Measurements from ENCODE around the gene GDF7.

The GDF7 gene

DNA sequence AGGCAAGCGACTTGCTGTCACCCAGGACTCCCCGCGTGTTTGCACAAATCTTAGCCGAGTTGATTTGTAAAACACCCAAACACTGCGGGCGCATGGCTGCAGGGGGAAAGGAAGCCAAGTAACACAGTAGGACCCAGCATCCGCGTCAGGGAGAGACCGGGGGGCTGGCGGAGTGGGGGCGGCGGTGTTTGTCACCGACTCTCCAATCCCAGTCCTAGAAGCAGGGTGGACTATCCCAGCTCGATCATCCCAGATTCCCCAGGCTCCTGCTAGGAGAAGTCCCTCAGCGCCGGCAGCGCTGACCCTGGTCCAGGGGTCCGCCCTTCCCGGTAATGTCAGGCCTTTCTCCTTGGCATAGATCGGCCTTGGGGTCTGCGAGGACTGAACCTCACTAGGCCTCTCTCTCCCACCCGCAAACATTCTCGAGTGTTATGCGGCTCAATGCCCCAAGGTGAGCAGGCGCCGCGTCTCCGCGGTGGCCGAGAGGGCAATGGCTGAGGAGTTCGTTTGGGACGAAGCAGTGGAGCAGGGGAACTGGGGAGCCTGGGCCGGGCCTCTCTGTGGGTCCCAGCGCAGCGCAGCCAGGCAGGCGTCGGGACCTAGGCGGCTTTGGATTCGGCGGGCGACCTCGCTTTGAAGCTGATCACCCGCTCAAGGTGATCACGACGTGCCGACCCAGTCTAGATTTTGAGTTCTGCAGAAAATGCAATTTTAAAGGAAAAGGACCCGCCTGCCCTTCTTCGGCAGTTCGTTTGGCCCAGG, 1.5 kb upstream of the GDF7 start:
- peak overlapping the region in 1 of 2 donors; percentile 38 for H3K4me3 ChIP-seq (replicated peaks in 1 of 2; ENCODE audit: low read depth in 2 of 2, low read length in 2 of 2)
- DNase-seq (ENCODE audit: low read depth in 2 of 2): no peak
- TF ChIP-seq, protein P1, sequence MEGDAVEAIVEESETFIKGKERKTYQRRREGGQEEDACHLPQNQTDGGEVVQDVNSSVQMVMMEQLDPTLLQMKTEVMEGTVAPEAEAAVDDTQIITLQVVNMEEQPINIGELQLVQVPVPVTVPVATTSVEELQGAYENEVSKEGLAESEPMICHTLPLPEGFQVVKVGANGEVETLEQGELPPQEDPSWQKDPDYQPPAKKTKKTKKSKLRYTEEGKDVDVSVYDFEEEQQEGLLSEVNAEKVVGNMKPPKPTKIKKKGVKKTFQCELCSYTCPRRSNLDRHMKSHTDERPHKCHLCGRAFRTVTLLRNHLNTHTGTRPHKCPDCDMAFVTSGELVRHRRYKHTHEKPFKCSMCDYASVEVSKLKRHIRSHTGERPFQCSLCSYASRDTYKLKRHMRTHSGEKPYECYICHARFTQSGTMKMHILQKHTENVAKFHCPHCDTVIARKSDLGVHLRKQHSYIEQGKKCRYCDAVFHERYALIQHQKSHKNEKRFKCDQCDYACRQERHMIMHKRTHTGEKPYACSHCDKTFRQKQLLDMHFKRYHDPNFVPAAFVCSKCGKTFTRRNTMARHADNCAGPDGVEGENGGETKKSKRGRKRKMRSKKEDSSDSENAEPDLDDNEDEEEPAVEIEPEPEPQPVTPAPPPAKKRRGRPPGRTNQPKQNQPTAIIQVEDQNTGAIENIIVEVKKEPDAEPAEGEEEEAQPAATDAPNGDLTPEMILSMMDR (IDR thresholded peaks at IDR 0.05; ENCODE audit: low read depth, low read length): no peak

DNA sequence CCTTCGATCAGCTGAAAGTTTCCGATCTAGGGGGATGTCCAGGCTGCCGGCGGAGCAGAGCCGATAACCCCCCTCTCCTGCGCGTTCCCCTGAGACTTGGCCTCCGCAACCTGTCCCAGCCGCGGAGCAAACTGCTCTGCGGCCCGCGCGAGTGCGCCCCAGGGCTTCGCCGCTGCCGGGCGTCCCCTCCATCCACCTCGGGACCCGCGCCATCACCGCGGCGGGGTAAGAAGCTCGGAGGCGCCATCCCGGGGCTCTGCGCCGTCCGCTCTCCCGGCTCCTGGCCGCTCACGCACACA, 990 bp upstream of the GDF7 start:
- peak overlapping the region; percentile 11 to 38 for H3K4me3 ChIP-seq (replicated peaks in 1 of 2; ENCODE audit: low read depth in 2 of 2, low read length in 2 of 2)
- DNase-seq (ENCODE audit: low read depth in 2 of 2): no peak
- TF ChIP-seq, protein P1 (IDR thresholded peaks at IDR 0.05; ENCODE audit: low read depth, low read length): no peak

DNA sequence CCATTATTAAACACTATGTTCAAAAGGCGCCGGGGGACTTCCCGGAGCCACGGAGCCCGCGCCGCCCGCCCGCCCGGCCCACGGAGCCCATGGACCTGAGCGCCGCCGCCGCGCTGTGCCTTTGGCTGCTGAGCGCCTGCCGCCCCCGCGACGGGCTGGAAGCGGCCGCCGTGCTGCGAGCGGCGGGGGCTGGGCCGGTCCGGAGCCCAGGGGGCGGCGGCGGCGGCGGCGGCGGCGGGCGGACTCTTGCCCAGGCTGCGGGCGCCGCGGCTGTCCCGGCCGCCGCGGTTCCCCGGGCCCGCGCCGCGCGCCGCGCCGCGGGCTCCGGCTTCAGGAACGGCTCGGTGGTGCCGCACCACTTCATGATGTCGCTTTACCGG, 197 bp downstream of the GDF7 start:
- peak overlapping the region; percentile 36 for H3K4me3 ChIP-seq (replicated peaks in 1 of 2; ENCODE audit: low read depth in 2 of 2, low read length in 2 of 2)
- no peak for DNase-seq (ENCODE audit: low read depth in 2 of 2)
- TF ChIP-seq, protein P1 (IDR thresholded peaks at IDR 0.05; ENCODE audit: low read depth, low read length): no peak

DNA sequence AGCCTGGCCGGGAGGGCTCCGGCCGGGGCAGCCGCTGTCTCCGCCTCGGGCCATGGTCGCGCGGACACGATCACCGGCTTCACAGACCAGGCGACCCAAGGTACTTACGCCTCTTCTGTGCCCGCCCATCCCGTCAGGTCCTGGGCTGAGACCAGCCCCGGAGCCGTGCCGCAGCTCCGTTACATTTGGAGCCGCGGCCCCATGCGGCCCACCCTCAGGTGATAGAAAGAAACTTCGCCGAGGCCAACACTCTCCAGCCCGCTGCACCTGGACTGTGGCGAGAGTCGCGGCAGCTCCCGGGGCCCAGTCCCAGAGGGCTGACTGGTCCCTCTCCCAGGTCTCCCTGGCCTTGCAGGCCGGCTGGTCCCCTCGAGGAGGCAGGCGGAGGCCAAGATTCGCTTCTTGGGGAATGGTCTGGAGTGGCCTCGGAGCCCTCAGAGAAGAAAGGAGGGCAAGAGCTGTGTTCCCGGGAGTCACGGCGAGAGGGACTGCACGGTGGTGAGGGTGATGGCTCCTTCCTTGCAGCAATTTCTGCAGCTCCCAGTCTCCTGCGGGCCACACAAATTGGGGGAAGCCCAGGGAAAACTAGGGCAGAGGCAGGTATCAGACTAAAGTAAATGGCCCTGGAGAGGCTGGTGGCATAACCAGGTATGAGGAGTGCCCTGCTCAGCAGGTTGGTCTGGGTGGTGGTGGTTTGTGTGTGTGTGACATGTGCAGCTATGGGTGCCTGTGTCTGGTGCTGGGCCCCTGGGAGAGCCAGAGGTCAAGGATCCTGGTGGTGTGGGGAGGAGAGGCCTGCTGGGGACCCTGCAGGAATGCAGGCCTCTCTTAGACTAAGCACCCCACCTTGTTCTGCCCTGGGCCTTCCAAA, 822 bp downstream of the GDF7 start:
- no peak for DNase-seq (ENCODE audit: low read depth in 2 of 2)
- TF ChIP-seq, protein P1 (IDR thresholded peaks at IDR 0.05; ENCODE audit: low read depth, low read length): no peak
- peak overlapping the region; percentile 36 for H3K4me3 ChIP-seq (replicated peaks in 1 of 2; ENCODE audit: low read depth in 2 of 2, low read length in 2 of 2)

DNA sequence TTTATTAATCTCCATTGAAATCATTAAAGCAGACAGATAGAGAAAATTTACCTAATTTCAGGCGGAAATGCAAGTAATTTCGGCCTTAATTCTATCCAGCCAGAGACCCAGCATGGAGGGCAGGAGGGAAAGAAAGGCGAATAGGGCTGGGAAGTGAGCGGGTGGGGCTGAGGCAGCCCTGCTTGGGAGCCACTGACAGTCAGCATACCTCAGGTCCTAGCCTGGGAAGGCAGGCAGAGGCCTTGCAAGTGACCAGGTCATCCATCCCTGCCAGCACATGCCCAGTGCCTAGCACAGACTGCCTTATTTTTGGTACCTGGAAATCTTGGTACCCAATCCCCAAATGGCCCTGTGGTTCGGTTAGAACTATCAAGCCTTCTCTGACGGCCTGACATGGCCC, 1.5 kb downstream of the GDF7 start:
- H3K4me3 ChIP-seq (replicated peaks in 1 of 2; ENCODE audit: low read depth in 2 of 2, low read length in 2 of 2): no peak overlapping the region

DNA sequence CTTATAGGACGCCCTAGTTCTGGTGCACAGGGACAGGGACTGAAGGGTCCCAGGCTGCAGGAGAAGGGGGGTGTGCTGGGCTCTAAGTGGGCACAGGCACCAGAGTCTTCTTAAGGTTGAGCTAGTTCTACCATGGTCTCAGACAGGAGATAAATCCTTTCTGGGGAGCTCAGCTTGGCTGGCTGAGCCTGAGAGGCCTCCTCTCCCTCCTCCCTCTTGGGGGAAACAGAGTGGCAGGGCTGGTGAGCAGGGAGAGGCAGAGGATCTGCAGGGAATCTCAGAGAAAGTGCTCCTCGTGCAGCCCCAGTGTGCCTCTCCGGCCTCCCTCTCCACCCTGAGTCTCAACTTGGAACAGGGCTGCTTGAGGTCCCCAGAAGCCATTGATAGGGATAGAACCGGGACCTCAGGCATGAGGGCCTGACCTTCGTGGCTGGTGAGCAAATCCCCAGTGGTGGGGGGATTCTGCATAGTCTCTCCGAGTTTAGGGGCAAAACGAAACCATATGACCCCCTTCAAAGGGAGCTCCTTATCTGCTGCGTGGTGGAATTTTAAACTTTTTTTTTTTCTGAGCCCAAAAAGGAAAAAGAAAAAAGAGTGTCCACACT, 2.0 kb downstream of the GDF7 start:
- TF ChIP-seq, protein P1 (IDR thresholded peaks at IDR 0.05; ENCODE audit: low read depth, low read length): no peak
- no peak overlapping the region for H3K4me3 ChIP-seq (replicated peaks in 1 of 2; ENCODE audit: low read depth in 2 of 2, low read length in 2 of 2)
- DNase-seq (ENCODE audit: low read depth in 2 of 2): no peak

More for the DNA sequence above, 1.5 kb downstream of the GDF7 start:
- DNase-seq (ENCODE audit: low read depth in 2 of 2): no peak
- TF ChIP-seq, protein P1 (IDR thresholded peaks at IDR 0.05; ENCODE audit: low read depth, low read length): no peak

Data from cardiac fibroblast (primary cell).